CD4-positive, CD25-positive, alpha-beta regulatory T cell (primary cell): Measurements from ENCODE around the gene CALB2. TPM values are rescaled to one million over a fixed set of nuclear protein-coding genes. Genes with fewer than 3 reads are reported as not detected.

Experiments
- ATAC-seq, 2 donors: fragments of 150-1000 bp; cut with Tn5 transposase; one replicate each; pipeline ENCODE4 v1.10.0; 2021; ENCODE audit warnings: low read depth in 2 of 2, moderate number of reproducible peaks in 2 of 2, moderate library complexity in 1 of 2
- DNase-seq, 3 donors: peaks; one replicate each; pipeline versions ENCODE4 v3.0.0 to v3.0.0-alpha.2; 2012 to 2022; ENCODE audit warnings: mixed read lengths in 1 of 3
- H3K27ac ChIP-seq: one replicate; pipeline ENCODE4 v1.7.0; 2013; ENCODE audit warnings: mild to moderate bottlenecking, low read length; ENCODE audit not compliant: insufficient read depth, poor library complexity, severe bottlenecking
- H3K27me3 ChIP-seq: one replicate; pipeline ENCODE4 v1.7.0; 2013; ENCODE audit warnings: low read length; ENCODE audit not compliant: control insufficient read depth, insufficient read depth
- H3K36me3 ChIP-seq: one replicate; pipeline ENCODE4 v1.7.0; 2013; ENCODE audit warnings: mild to moderate bottlenecking, low read length, moderate library complexity; ENCODE audit not compliant: control insufficient read depth, insufficient read depth
- H3K4me1 ChIP-seq: 2 replicates; pipeline ENCODE4 v1.7.0; 2013; ENCODE audit warnings: mild to moderate bottlenecking, low read length; ENCODE audit not compliant: insufficient read depth, control insufficient read depth, poor library complexity, severe bottlenecking
- H3K4me3 ChIP-seq: one replicate; pipeline ENCODE4 v1.7.0; 2013; ENCODE audit warnings: low read depth, mild to moderate bottlenecking, low read length, moderate library complexity
- H3K9me3 ChIP-seq, 2 experiments: 1 replicate in 1 of 2; 2 replicates in 1 of 2; pipeline ENCODE4 v1.7.0; 2013; ENCODE audit warnings: low read length in 2 of 2, mild to moderate bottlenecking in 1 of 2, moderate library complexity in 1 of 2; ENCODE audit not compliant: control insufficient read depth in 2 of 2
- H3K27ac Mint-ChIP-seq, 3 donors: one replicate each; pipeline ENCODE4 v1.8.0; 2020 to 2022; ENCODE audit warnings: mild to moderate bottlenecking in 3 of 3, mixed read lengths in 3 of 3, moderate library complexity in 2 of 3
- H3K27me3 Mint-ChIP-seq: one replicate; pipeline ENCODE4 v1.8.0; 2022; ENCODE audit warnings: mild to moderate bottlenecking, mixed read lengths
- H3K36me3 Mint-ChIP-seq: one replicate; pipeline ENCODE4 v1.8.0; 2020; ENCODE audit warnings: mixed read lengths
- H3K4me1 Mint-ChIP-seq, 4 donors: one replicate each; pipeline ENCODE4 v1.8.0; 2020 to 2022; ENCODE audit warnings: mixed read lengths in 4 of 4, mild to moderate bottlenecking in 1 of 4
- H3K4me3 Mint-ChIP-seq, 4 donors: one replicate each; pipeline ENCODE4 v1.8.0; 2020 to 2022; ENCODE audit warnings: mild to moderate bottlenecking in 4 of 4, mixed read lengths in 4 of 4, moderate library complexity in 3 of 4
- H3K9me3 Mint-ChIP-seq, 7 donors: one replicate each; pipeline ENCODE4 v1.8.0; 2020 to 2022; ENCODE audit warnings: mixed read lengths in 7 of 7, mild to moderate bottlenecking in 3 of 7, moderate library complexity in 2 of 7
- polyA plus RNA-seq, 4 donors: library from polyadenylated mRNA; unstranded; fragments of 300-500 nt; fragmentation: Illumina TruSeq; gene quantifications; one replicate each; pipeline ENCODE4 v1.2.3, GENCODE V29; 2021
- total RNA-seq: library from RNA; stranded (reverse); gene quantifications from one replicate; pipeline ENCODE4 v1.2.3, GENCODE V29; 2022

The CALB2 gene
- total and polyA plus RNA-seq, 5 donors from 2014 or later, result not detected

DNA sequence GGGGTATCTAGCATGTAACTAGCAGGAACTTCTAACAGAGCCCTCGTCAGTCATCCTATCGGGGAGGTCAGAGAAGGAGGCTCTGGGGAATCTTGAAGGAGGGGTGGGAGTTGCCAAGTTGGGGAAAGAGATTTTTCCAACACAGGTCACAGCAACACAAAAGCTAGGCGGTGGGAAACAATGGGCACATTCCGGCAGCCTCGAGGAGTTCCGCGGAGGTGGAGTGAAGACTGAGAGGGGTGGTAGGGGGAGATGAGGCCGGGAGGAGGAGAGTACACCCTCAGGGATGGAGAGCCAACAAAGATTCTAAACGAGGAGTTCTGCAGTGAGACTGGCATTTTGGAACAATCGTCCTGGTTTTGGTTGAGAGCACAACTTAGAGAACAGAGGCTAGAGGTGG lies 13.5 kb upstream of the CALB2 start:
- ATAC-seq, result no peak
- Histone ChIP-seq H3K9me3 (no peaks in the 10 kb centered on the region), H3K4me1 (no peaks in the 10 kb centered on the region), H3K27ac (no peak overlapping the region), H3K36me3 (no peaks in the 10 kb centered on the region), H3K27me3 (no peaks in the 10 kb centered on the region), H3K4me3 (no peak overlapping the region)
- Mint-ChIP-seq H3K36me3 (no peaks in the 10 kb centered on the region), H3K4me3 (no peak overlapping the region), H3K9me3 (no peaks in the 10 kb centered on the region), H3K4me1 (no peaks in the 10 kb centered on the region), H3K27me3 (peaks cover 4% of the 10 kb centered on the region), H3K27ac (no peak overlapping the region)
- DNase-seq, result no peak

DNA sequence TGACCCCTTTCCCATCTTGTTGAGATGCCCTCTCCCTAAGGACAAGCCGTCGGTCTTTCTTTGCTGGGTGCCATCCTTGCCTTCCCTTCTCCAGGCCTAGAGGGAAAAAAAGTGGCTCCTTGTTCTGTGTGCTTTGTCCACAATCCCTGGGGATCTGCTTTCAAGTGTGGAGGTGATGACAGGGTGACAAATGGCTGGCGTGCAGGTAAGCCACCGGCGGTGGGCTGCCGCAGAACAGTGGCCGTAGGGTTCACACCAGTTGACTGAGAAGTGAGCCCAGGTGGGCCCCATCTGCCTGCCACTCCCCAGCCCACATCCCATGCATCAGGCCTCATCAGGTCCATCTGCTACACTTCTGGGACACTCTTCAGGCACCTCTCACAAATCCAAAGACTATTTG lies 11.4 kb upstream of the CALB2 start:
- H3K4me1 Mint-ChIP-seq, result no peaks in the 10 kb centered on the region
- Histone ChIP-seq H3K9me3 (no peaks in the 10 kb centered on the region), H3K36me3 (no peaks in the 10 kb centered on the region), H3K4me3 (no peak overlapping the region), H3K4me1 (no peaks in the 10 kb centered on the region), H3K27me3 (no peaks in the 10 kb centered on the region), H3K27ac (no peak overlapping the region)
- DNase-seq (no peak), ATAC-seq (no peak)
- no peak overlapping the region for H3K4me3 Mint-ChIP-seq
- peaks cover 4% of the 10 kb centered on the region for H3K27me3 Mint-ChIP-seq
- no peak overlapping the region for H3K27ac Mint-ChIP-seq
- no peaks in the 10 kb centered on the region for H3K36me3 Mint-ChIP-seq
- no peaks in the 10 kb centered on the region for H3K9me3 Mint-ChIP-seq

DNA sequence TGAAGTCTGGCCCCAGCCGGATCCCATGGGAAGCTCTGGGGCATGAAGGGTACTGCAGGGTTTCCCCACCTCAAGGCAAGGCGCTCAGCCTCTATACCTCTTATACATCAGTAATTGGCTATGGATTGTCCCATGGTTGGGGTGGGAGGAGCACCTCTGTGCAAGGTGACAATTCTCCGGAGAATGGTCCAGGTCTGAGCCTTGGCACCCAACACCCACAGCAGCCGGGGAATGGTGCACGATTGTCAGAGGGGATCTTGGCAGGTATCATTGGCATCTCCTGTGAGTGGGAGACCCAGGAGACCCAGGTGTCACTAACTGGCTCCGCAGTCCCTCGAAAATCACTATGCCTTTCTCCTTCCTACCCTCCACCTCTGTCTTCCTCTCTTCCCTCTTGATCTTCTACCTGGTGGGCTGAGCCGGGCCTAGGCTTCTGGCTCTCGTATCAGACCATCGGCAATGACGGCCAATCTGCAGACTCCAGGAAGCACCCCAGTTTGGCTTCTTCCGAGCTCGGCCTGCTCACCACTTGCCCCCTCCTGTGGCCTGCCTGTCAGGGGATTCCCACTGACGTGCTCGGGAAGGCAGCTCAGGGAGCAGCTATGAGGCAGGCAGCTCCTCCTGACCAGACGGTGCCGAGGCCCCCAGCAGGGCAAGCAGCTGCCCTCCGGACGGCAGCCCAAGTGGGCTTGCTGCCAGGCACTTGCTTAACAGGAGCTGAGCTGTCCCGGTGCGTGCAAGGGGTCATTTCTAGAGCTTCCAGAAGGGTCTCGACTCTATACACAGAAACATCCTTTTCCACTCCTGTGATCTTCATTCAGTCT lies 10.0 kb upstream of the CALB2 start:
- Mint-ChIP-seq H3K27me3 (peaks cover 4% of the 10 kb centered on the region), H3K27ac (peak overlapping the region in 1 of 3 donors; percentile 50), H3K4me1 (no peaks in the 10 kb centered on the region), H3K4me3 (no peak overlapping the region), H3K36me3 (no peaks in the 10 kb centered on the region), H3K9me3 (no peaks in the 10 kb centered on the region)
- no peak overlapping the region for H3K27ac ChIP-seq
- no peak for ATAC-seq
- no peaks in the 10 kb centered on the region for H3K9me3 ChIP-seq
- no peak for DNase-seq
- H3K4me1 ChIP-seq, result no peaks in the 10 kb centered on the region
- no peak overlapping the region for H3K4me3 ChIP-seq
- no peaks in the 10 kb centered on the region for H3K36me3 ChIP-seq
- H3K27me3 ChIP-seq, result no peaks in the 10 kb centered on the region

DNA sequence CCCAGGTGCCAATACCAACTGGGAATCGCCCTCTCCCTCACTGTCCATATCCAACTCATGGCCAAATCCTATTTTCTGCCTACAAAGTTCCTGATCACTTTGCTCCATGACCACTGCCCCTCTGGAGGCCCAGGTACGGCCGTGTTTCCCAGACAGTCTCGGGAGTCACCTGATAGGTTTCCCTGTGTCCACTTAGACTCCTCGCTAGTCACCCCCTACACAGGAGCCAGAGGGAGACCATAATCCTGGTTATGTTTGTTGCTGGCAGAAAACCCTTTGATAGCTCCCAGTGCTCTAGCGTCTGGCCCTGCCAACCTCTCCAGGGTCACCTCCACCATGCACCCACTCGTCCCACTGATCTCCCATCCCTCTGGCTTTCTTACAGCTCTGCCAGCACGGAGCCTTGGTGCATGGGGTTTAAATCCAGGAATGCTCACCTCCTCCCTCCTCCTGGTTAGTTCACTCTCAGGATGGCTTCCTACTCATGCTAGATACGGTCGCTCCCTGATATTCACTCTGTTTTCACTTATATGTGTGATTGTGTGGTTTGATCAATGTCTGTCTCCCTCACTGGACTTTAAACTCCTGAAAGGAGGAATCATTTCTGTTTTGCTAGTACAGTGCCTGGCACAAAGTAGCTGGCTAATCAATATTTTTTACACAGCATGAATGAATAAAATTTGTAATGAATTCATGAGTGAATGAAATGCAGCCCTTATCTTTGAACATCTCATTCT lies 7.5 kb upstream of the CALB2 start:
- H3K36me3 ChIP-seq, result no peaks in the 10 kb centered on the region
- no peak overlapping the region for H3K4me3 ChIP-seq
- Mint-ChIP-seq H3K36me3 (no peaks in the 10 kb centered on the region), H3K4me3 (no peak overlapping the region), H3K27me3 (peaks cover 5% of the 10 kb centered on the region), H3K27ac (no peak overlapping the region), H3K4me1 (no peaks in the 10 kb centered on the region), H3K9me3 (no peaks in the 10 kb centered on the region)
- no peak for DNase-seq
- no peak for ATAC-seq
- no peak overlapping the region for H3K27ac ChIP-seq
- no peaks in the 10 kb centered on the region for H3K27me3 ChIP-seq
- no peaks in the 10 kb centered on the region for H3K9me3 ChIP-seq
- H3K4me1 ChIP-seq, result no peaks in the 10 kb centered on the region

DNA sequence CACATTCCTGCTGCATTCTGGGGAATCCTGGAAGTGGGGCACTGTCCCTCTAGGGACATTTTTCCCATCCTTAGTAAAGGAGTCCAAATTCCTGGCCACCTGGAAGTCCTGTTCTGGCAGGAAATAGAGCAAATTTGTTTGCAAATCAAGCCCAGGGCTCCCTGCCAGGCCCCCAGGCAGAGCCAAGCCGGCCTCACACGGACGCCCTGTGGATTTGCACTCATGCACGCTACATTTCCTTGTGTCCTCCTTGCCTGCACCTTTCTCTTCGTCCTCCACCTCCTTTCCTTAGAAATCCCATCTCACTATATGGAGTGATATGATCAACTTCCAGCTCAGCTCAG lies 7.0 kb upstream of the CALB2 start:
- no peak for ATAC-seq
- H3K9me3 Mint-ChIP-seq, result no peaks in the 10 kb centered on the region
- H3K27ac Mint-ChIP-seq, result no peak overlapping the region
- Histone ChIP-seq H3K4me3 (no peak overlapping the region), H3K27me3 (no peaks in the 10 kb centered on the region), H3K36me3 (no peaks in the 10 kb centered on the region), H3K9me3 (no peaks in the 10 kb centered on the region), H3K27ac (no peak overlapping the region), H3K4me1 (no peaks in the 10 kb centered on the region)
- H3K4me3 Mint-ChIP-seq, result no peak overlapping the region
- peaks cover 5% of the 10 kb centered on the region for H3K27me3 Mint-ChIP-seq
- H3K36me3 Mint-ChIP-seq, result no peaks in the 10 kb centered on the region
- H3K4me1 Mint-ChIP-seq, result no peaks in the 10 kb centered on the region
- DNase-seq, result no peak

DNA sequence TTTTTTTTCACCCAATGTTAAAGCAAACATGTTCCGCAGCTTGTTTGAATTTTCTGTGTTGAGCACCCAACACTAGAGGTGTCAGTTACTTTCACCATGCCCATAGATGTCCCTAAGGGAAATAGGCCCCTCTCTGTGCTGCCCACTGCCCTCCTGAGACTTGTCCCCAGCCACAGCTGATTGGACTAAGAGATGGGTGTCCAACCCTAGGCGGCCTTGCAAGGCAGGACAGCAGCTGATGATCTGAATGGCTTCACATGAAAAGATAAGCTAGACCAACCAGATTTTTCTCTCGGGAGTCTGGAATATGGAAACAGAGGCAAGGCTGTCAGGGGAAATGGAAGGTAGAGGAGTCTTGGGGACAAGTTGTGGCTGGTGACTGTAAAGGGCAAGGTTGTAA lies 6.1 kb upstream of the CALB2 start:
- H3K27ac Mint-ChIP-seq, result no peak overlapping the region
- H3K4me3 Mint-ChIP-seq, result no peak overlapping the region
- H3K4me1 ChIP-seq, result no peaks in the 10 kb centered on the region
- H3K4me3 ChIP-seq, result no peak overlapping the region
- H3K9me3 ChIP-seq, result no peaks in the 10 kb centered on the region
- H3K27ac ChIP-seq, result no peak overlapping the region
- no peaks in the 10 kb centered on the region for H3K36me3 ChIP-seq
- H3K36me3 Mint-ChIP-seq, result no peaks in the 10 kb centered on the region
- peaks cover 5% of the 10 kb centered on the region for H3K27me3 Mint-ChIP-seq
- no peaks in the 10 kb centered on the region for H3K27me3 ChIP-seq
- no peaks in the 10 kb centered on the region for H3K9me3 Mint-ChIP-seq
- ATAC-seq, result no peak
- no peak for DNase-seq
- no peaks in the 10 kb centered on the region for H3K4me1 Mint-ChIP-seq

DNA sequence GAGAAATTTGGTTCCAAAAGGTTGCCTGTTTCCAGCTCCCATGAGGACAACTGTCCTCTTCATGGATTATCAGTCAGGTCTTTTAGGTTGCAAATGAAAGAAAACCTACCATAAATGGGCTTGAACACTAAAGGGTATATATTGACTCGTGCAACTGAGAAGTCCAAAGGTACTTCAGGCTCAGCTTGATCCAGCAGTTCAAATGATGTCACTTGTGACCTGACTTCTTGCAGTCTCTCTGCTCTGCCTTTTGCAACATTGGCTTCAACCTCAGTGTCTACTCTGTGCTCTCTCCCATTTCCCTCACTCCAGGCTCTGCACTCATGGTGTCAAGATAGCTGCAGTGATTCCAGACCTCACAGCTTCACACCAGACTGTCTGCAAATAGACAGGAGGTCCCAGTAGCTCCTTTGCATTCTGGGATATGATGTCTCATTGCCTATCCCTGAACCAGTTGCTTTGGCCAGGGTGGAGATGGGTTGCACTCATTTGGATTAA lies 5.5 kb upstream of the CALB2 start:
- DNase-seq (no peak), ATAC-seq (no peak)
- H3K9me3 ChIP-seq, result no peaks in the 10 kb centered on the region
- H3K4me3 ChIP-seq, result no peak overlapping the region
- H3K27ac Mint-ChIP-seq, result no peak overlapping the region
- no peaks in the 10 kb centered on the region for H3K9me3 Mint-ChIP-seq
- H3K36me3 Mint-ChIP-seq, result no peaks in the 10 kb centered on the region
- no peaks in the 10 kb centered on the region for H3K27me3 ChIP-seq
- H3K27me3 Mint-ChIP-seq, result peaks cover 5% of the 10 kb centered on the region
- H3K4me1 Mint-ChIP-seq, result peaks cover 0 to under 1% (median under 1%) of the 10 kb centered on the region in 4 donors
- H3K27ac ChIP-seq, result no peak overlapping the region
- no peak overlapping the region for H3K4me3 Mint-ChIP-seq
- no peaks in the 10 kb centered on the region for H3K4me1 ChIP-seq
- no peaks in the 10 kb centered on the region for H3K36me3 ChIP-seq

DNA sequence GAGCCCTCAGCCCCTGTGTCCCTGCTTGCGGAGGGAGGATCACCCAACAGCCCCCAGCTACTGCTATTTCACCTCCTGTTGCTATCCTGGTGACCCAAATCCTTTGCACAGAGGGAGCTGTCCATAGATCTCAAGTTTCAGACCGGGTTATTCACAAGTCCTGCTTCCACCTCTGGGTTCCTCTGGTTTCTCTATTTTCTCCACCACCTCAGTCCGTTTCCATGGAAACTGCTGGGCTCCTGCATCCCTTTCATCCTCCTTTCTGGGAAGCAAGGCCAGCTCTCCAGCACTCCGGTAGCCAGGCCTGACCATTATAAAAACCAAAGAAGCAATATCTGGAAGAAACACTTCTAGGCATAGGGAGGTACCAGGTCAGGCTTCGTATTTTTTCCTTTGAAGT lies 4.8 kb upstream of the CALB2 start:
- Histone ChIP-seq H3K4me3 (no peak overlapping the region), H3K4me1 (peaks cover 6% of the 10 kb centered on the region), H3K36me3 (no peaks in the 10 kb centered on the region), H3K9me3 (no peaks in the 10 kb centered on the region), H3K27ac (no peak overlapping the region), H3K27me3 (no peaks in the 10 kb centered on the region)
- Mint-ChIP-seq H3K4me1 (peaks cover 0 to 4% (median 2%) of the 10 kb centered on the region in 4 donors), H3K36me3 (no peaks in the 10 kb centered on the region), H3K27ac (no peak overlapping the region), H3K9me3 (no peaks in the 10 kb centered on the region), H3K4me3 (no peak overlapping the region), H3K27me3 (peaks cover 5% of the 10 kb centered on the region)
- DNase-seq, result no peak
- no peak for ATAC-seq
